GM10248 (cell line): ENCODE data around the gene PRPF8.
"Not testable (repeated sequence)": the region's sequence is repeated elsewhere in the genome, so short reads cannot be mapped to it uniquely, and the experiment has no call there.

Experiments used
- CTCF ChIA-PET: fragments of 300-600 bp; sonication (Branson Sonifier 250); formaldehyde crosslinking; extraction: SDS; loops from one replicate; lab custom pipeline; 2021; ENCODE audit warnings: antibody characterized with exemption; lab: Yijun Ruan, JAX
- POLR2A ChIA-PET: fragments of 350-650 bp; sonication (Branson Sonifier 250); formaldehyde crosslinking; extraction: SDS; loops from one replicate; lab custom pipeline; 2020; ENCODE audit warnings: antibody characterized with exemption; lab: Yijun Ruan, JAX
- DNase-seq: peaks from one replicate; pipeline ENCODE4 v3.0.0; 2012; ENCODE audit errors: extremely low spot score
- CTCF ChIP-seq: IDR thresholded peaks from 2 replicates; pipeline ENCODE4 v1.5.1; 2012; ENCODE audit warnings: mild to moderate bottlenecking, low read depth; ENCODE audit errors: extremely low read depth, missing control alignments, control extremely low read depth

The PRPF8 gene

DNA sequence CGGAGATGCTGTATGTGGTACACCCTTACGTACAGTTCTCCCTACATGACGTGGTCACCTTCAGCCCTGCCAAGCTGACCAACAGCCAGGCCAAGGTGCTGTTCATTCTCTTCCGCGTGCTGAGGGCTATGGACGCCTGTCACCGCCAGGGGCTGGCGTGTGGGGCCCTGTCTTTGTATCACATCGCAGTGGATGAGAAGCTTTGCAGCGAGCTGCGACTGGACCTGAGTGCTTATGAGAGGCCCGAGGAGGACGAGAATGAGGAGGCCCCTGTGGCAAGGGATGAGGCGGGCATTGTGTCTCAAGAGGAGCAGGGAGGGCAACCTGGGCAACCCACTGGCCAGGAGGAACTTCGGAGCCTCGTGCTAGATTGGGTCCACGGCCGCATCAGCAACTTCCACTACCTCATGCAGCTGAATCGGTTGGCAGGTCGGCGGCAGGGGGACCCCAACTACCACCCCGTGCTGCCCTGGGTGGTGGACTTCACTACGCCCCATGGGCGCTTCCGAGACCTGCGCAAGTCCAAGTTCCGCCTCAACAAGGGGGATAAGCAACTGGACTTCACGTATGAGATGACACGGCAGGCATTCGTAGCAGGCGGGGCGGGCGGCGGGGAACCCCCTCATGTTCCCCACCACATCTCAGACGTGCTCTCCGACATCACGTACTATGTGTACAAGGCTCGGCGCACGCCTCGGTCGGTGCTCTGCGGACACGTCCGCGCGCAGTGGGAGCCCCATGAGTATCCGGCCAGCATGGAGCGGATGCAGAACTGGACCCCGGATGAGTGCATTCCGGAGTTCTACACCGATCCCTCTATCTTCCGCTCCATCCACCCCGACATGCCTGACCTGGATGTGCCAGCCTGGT, 41.2 kb upstream of the PRPF8 start:
- ChIA-PET CTCF (no interaction called here), POLR2A (interaction anchor here (2.7 kb wide), 1 partner anchor 9 kb away, joined by 15 read pairs; no protein-coding TSS in a partner anchor)
- DNase-seq = no peak
- no peak for TF ChIP-seq CTCF

DNA sequence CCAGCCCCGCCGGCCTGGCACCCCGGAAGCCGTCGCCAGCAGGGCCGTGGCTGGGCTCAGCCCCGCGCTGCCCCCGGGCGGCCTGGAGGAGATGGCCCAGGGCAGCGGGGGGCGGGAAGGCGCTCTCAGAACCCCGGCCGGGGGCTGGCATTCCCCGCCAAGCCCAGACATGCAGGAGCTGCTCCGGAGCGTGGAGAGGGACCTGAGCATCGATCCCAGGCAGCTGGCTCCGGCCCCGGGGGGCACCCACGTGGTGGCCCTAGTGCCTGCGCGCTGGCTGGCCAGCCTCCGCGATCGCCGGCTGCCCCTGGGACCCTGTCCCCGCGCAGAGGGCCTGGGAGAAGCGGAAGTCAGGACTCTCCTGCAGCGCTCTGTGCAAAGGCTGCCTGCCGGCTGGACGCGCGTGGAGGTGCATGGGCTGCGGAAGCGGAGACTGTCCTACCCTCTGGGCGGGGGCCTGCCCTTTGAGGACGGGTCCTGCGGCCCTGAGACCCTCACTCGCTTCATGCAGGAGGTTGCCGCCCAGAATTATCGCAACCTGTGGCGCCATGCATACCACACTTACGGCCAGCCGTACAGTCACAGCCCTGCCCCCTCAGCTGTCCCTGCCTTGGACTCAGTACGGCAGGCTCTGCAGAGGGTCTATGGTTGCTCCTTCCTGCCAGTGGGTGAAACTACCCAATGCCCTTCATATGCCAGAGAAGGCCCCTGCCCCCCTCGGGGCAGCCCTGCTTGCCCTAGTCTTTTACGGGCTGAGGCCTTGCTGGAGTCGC, 40.4 kb upstream of the PRPF8 start:
- POLR2A ChIA-PET = interaction anchor here (2.7 kb wide), 1 partner anchor 9 kb away, joined by 15 read pairs; no protein-coding TSS in a partner anchor
- CTCF ChIA-PET = interaction anchor here (1.3 kb wide), 1 partner anchor 8 kb away, joined by 5 read pairs; no protein-coding TSS in a partner anchor
- peak; percentile 29 for TF ChIP-seq CTCF
- no peak for DNase-seq

GRCh38 chr17:1724351-1724868, 39.7 kb upstream of the PRPF8 start, which contains the start of gene WDR81:
TSS of gene WDR81 (plus strand) at chr17:1724704. CDS start at chr17:1724960, 256 bp downstream.
- TF ChIP-seq CTCF = no peak
- POLR2A ChIA-PET = interaction anchor here (2.7 kb wide), 1 partner anchor 8 kb away, joined by 15 read pairs; no protein-coding TSS in a partner anchor
- CTCF ChIA-PET = interaction anchor here (1.3 kb wide), 1 partner anchor 9 kb away, joined by 5 read pairs; no protein-coding TSS in a partner anchor
- peak; percentile 95 for DNase-seq

- CTCF ChIA-PET = interaction anchor here (1.0 to 4.8 kb wide), 18 partner anchors 10 to 467 kb away, joined by 3 to 40 read pairs (median 4); partner anchors contain the start of genes OVCA2, RILP and RTN4RL1
- not testable (repeated sequence) for DNase-seq
- POLR2A ChIA-PET = interaction anchor here (0.5 to 0.7 kb wide), 3 partner anchors 22 to 417 kb away, joined by 3 to 4 read pairs (median 3); no protein-coding TSS in a partner anchor
Observed at GRCh38 chr17:1722022-1722421, 37.4 kb upstream of the PRPF8 start.

DNA sequence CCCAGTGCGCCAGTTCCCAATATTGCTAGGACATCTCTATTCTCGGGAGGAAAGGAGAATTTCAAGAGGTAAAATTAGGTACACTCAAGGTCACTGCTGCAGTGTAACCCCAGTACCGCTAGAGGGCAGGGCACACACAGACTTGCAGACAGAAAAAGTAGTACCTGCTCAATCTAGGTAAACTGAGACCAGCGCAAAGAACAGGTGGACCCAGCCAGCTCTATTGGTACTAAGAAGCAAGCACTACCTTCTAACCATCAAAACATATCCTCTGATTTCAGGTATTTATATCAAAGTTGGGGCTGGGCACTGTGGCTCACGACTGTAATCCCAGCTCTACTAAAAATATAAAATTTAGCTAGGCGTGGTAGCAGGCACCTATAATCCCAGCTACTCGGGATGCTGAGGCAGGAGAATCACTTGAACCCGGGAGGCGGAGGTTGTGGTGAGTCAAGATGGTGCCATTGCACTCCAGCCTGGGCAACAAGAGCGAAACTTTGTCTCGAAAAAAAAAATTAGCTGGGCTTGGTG, 36.3 kb upstream of the PRPF8 start:
- CTCF ChIA-PET = interaction anchor here (0.6 to 4.8 kb wide), 35 partner anchors 11 to 466 kb away, joined by 3 to 40 read pairs (median 3); partner anchors contain the start of genes OVCA2, RILP and RTN4RL1
- peak; percentile 98 for TF ChIP-seq CTCF
- POLR2A ChIA-PET = interaction anchor here (0.6 kb wide), 1 partner anchor 266 kb away, joined by 3 read pairs; no protein-coding TSS in a partner anchor
- no peak for DNase-seq

DNA sequence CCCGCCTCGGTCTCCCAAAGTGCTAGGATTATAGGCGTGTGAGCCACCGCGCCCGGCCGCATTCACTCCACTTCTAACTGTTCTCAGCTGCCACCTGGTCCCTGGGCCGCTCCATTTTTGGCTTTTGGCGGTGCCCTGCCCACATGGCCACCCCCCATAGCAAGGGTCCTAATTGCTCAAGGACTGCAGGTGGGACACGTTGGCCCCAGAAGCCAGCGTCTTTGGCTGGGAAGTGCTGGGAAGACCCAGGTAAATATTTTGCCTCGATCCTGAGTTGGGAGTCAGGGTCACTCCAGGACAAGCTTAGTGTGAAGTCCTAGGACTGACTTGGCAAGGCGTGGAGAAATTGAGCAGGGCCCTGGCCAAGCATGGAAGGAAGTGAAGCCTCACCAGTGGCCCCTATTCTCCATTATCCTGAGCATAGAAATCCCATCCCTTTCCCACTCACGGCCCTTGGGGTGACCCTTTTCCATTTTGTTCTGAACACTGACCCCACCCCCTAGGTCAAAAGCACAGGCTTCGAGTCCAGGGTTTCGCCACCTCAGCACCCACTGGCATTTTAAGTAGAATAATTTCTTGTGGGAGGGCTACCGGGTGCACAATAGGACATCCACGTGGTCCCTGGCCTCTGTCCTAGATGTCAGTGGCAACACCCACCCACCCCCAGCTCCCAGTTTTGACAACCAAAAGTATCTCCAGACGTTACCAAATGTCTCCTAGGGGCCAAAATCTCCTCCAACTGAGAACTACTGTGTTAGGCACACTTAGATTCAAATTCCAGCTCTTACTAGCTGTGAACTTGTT, 33.9 kb upstream of the PRPF8 start:
- no peak for TF ChIP-seq CTCF
- DNase-seq = no peak
- CTCF ChIA-PET = interaction anchor here (1.1 to 4.8 kb wide), 4 partner anchors 13 to 536 kb away, joined by 3 to 40 read pairs (median 14); no protein-coding TSS in a partner anchor
- POLR2A ChIA-PET = no interaction called here
